ENCODE data around the gene TBP. TPM values are rescaled to one million over a fixed set of nuclear protein-coding genes. Genes with fewer than 3 reads are reported as not detected.
A peak's percentile ranks its signal among the peaks of the same experiment; 100 is the strongest.
"Not testable (repeated sequence)": the region's sequence is repeated elsewhere in the genome, so short reads cannot be mapped to it uniquely, and the experiment has no call there.

TBP gene
- total RNA-seq, 2 experiments from 2014 or later: 19.7 to 23.6 TPM

DNA sequence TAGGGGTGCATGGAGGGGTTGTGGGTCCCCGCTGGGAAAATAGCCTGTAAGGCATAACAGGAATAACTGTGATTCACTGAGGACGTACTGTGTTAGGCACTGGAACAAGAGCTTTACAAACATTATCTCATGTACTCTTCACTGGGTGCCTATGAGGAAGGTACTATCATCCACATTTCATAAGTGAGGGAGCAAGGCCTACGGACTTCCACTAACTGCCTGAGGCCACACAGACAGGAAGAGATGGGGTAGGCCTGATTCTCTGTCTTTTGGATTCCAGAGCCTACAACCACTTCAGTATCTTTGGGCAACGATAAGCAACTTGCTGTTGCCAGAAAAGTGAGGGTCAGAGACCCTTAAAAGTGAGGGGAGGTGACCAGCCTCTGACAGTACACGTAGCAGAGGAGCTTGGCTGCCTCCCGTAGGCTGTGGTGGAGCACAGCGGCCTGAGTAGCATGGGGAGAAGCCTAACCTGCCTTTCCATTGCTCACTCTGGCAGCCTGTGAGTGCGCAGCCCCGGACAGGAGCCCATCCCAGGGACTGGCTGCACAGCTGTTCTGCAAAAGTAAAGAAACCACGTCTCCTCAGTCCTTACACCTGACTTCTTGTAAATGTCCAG is 31.5 kb upstream of the TBP start:
- Mint-ChIP-seq H3K4me1 (peaks cover 10% of the 10 kb centered on the region), H3K27me3 (peaks cover 32% of the 10 kb centered on the region), H3K36me3 (ENCODE audit: low read depth) (no peaks in the 10 kb centered on the region), H3K4me3 (no peak overlapping the region), H3K9me3 (no peaks in the 10 kb centered on the region), H3K27ac (no peak overlapping the region)
- POLR2A ChIA-PET: no interaction called here
- CTCF ChIA-PET: interaction anchor here (1.0 kb wide), 1 partner anchor 8 kb away, joined by 3 read pairs; no protein-coding TSS in a partner anchor
- no peak for DNase-seq

- Mint-ChIP-seq H3K4me3 (no peak overlapping the region), H3K9me3 (no peaks in the 10 kb centered on the region), H3K27me3 (peaks cover 25% of the 10 kb centered on the region), H3K36me3 (ENCODE audit: low read depth) (no peaks in the 10 kb centered on the region), H3K4me1 (peaks cover 14% of the 10 kb centered on the region), H3K27ac (no peak overlapping the region)
- no peak for DNase-seq
- ChIA-PET CTCF (interaction anchor here (1.0 kb wide), 1 partner anchor 8 kb away, joined by 3 read pairs; no protein-coding TSS in a partner anchor), POLR2A (no interaction called here)
Observed at GRCh38 chr6:170523256-170524171, 30.7 kb upstream of the TBP start.

DNA sequence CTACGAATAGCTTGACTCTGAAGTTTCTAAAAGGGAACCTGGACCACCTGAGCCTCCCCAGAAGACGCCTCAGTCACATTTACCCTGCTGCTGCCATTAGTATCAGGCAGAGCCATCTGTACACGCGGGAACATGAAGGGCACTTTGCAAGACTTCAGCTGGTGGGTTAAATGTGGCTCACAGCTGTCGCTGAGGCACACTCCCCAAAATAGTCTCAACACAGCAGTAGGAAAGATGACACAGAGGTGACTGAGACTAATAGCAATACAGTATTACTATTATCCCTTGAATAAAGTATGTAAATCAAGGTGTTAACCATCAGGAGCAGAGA is 30.0 kb upstream of the TBP start:
- H3K27me3 Mint-ChIP-seq: peaks cover 19% of the 10 kb centered on the region
- no peak overlapping the region for H3K4me3 Mint-ChIP-seq
- H3K4me1 Mint-ChIP-seq: peaks cover 18% of the 10 kb centered on the region
- H3K36me3 Mint-ChIP-seq (ENCODE audit: low read depth): no peaks in the 10 kb centered on the region
- H3K9me3 Mint-ChIP-seq: no peaks in the 10 kb centered on the region
- ChIA-PET CTCF (no interaction called here), POLR2A (no interaction called here)
- no peak overlapping the region for H3K27ac Mint-ChIP-seq
- DNase-seq: no peak

GRCh38 chr6:170525795-170526194 is 28.4 kb upstream of the TBP start:
- no peaks in the 10 kb centered on the region for H3K9me3 Mint-ChIP-seq
- ChIA-PET CTCF (interaction anchor here (1.7 kb wide), 1 partner anchor 694 kb away, joined by 4 read pairs; no protein-coding TSS in a partner anchor), POLR2A (no interaction called here)
- H3K27me3 Mint-ChIP-seq: peaks cover 5% of the 10 kb centered on the region
- H3K27ac Mint-ChIP-seq: no peak overlapping the region
- no peak overlapping the region for H3K4me3 Mint-ChIP-seq
- no peak for DNase-seq
- peaks cover 20% of the 10 kb centered on the region for H3K4me1 Mint-ChIP-seq
- H3K36me3 Mint-ChIP-seq (ENCODE audit: low read depth): no peaks in the 10 kb centered on the region

DNA sequence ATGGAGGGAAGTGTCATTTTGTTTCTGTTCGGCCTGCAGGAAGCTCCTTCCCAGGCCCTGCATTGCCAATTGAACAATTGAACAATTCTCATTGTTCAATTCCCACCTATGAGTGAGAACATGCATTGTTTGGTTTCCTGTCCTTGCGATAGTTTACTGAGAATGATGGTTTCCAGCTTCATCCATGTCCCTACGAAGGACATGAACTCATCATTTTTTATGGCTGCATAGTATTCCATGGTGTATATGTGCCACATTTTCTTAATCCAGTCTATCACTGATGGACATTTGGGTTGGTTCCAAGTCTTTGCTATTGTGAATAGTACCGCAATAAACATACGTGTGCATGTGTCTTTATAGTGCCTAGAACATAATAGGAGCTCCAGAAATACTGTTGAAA is 26.2 kb upstream of the TBP start:
- H3K27ac Mint-ChIP-seq; H3K27me3 Mint-ChIP-seq; POLR2A ChIA-PET; DNase-seq; H3K36me3 Mint-ChIP-seq (ENCODE audit: low read depth); H3K4me3 Mint-ChIP-seq; H3K9me3 Mint-ChIP-seq: not testable (repeated sequence)
- CTCF ChIA-PET: interaction anchor here (0.7 to 1.5 kb wide), 2 partner anchors 561 to 738 kb away, joined by 3 read pairs; no protein-coding TSS in a partner anchor
- peaks cover 17% of the 10 kb centered on the region for H3K4me1 Mint-ChIP-seq

- ChIA-PET POLR2A (no interaction called here), CTCF (interaction anchor here (0.5 to 1.2 kb wide), 8 partner anchors 9 to 756 kb away, joined by 3 to 6 read pairs (median 4); no protein-coding TSS in a partner anchor)
- peaks cover 11% of the 10 kb centered on the region for H3K36me3 Mint-ChIP-seq (ENCODE audit: low read depth)
- peaks cover 3% of the 10 kb centered on the region for H3K27me3 Mint-ChIP-seq
- no peak overlapping the region for H3K4me3 Mint-ChIP-seq
- peaks cover 10% of the 10 kb centered on the region for H3K4me1 Mint-ChIP-seq
- DNase-seq: peak; percentile 73
- H3K27ac Mint-ChIP-seq: no peak overlapping the region
- H3K9me3 Mint-ChIP-seq: no peaks in the 10 kb centered on the region
Observed at GRCh38 chr6:170529839-170530469, 24.2 kb upstream of the TBP start.

- Mint-ChIP-seq H3K4me3 (no peak overlapping the region), H3K27me3 (no peaks in the 10 kb centered on the region), H3K4me1 (peaks cover 10% of the 10 kb centered on the region), H3K9me3 (no peaks in the 10 kb centered on the region), H3K36me3 (ENCODE audit: low read depth) (peaks cover 37% of the 10 kb centered on the region), H3K27ac (no peak overlapping the region)
- POLR2A ChIA-PET: no interaction called here
- CTCF ChIA-PET: interaction anchor here (0.9 kb wide), 2 partner anchors 10 to 743 kb away, joined by 3 to 4 read pairs; no protein-coding TSS in a partner anchor
- no peak for DNase-seq
Observed at GRCh38 chr6:170532867-170533488, 21.2 kb upstream of the TBP start.

DNA sequence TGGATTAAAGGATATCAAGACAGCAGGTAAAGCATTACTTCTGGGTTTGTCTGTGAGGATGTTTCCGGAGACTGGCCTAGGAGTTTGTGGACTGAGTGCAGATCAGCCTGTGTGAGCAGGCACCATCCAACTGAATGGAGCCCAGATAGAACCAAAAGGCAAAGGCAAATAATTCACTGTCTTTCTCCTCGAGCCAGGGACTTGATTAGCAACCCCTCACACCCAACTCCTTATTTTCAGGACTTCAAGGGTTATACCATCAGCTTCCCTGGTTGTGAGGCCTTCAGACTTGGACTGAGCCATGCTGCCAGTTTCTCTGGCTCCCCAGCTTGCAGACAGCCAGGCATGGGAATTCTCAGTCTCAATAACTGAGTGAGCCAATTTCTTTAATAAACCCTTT is 20.4 kb upstream of the TBP start:
- Mint-ChIP-seq H3K4me1 (peaks cover 3% of the 10 kb centered on the region), H3K27me3 (no peaks in the 10 kb centered on the region), H3K36me3 (ENCODE audit: low read depth) (peaks cover 43% of the 10 kb centered on the region), H3K9me3 (no peaks in the 10 kb centered on the region), H3K4me3 (no peak overlapping the region), H3K27ac (no peak overlapping the region)
- no peak for DNase-seq
- POLR2A ChIA-PET: no interaction called here
- CTCF ChIA-PET: interaction anchor here (0.9 kb wide), 1 partner anchor 10 kb away, joined by 3 read pairs; no protein-coding TSS in a partner anchor

DNA sequence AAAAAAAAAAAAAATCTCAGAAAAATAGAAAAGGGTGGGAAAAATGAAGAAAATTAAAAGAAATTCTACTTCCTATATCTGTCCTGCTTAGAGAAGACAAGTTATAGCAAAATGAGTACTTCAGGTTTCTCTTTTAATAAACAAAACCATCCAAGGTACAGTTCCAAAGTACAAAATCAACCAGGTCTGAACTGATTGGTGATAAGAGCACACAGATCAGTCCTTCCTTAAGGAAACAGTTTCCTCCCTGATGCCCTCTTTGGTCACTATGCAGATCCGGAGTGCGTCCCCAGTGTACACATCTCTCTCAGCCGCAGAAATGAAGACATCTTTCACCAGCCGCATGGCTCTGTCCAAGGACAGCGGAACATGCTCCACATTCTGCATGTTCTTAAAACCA is 19.2 kb upstream of the TBP start:
- no peak overlapping the region for H3K4me3 Mint-ChIP-seq
- CTCF ChIA-PET: interaction anchor here (0.6 kb wide), 1 partner anchor 63 kb away, joined by 5 read pairs; no protein-coding TSS in a partner anchor
- no peak for DNase-seq
- no peaks in the 10 kb centered on the region for H3K9me3 Mint-ChIP-seq
- peaks cover 3% of the 10 kb centered on the region for H3K4me1 Mint-ChIP-seq
- POLR2A ChIA-PET: no interaction called here
- no peak overlapping the region for H3K27ac Mint-ChIP-seq
- H3K36me3 Mint-ChIP-seq (ENCODE audit: low read depth): peaks cover 49% of the 10 kb centered on the region
- no peaks in the 10 kb centered on the region for H3K27me3 Mint-ChIP-seq

DNA sequence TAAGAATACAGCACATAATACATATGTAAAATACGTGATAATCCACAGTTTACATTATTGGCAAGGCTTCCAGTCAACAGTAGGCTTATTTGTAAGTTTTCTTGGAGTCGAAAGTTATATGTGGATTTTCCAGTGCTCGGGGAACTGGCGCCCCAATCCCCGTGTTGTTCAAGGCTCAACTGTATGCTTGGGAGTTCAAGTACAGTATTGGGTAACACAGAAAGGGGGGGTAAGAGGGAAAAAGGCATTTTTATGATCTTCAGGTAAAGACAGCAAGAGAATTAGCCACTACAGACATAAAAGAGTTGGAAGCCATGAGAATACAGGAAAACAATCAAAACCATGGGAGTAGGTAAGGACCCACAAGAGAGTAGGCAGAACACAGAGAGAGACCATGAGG is 17.5 kb upstream of the TBP start:
- CTCF ChIA-PET: no interaction called here
- DNase-seq: no peak
- Mint-ChIP-seq H3K27ac (no peak overlapping the region), H3K4me1 (peaks cover 10% of the 10 kb centered on the region), H3K4me3 (no peak overlapping the region), H3K9me3 (no peaks in the 10 kb centered on the region), H3K36me3 (ENCODE audit: low read depth) (peaks cover 61% of the 10 kb centered on the region), H3K27me3 (no peaks in the 10 kb centered on the region)
- POLR2A ChIA-PET: no interaction called here

GRCh38 chr6:170537329-170537728 is 16.8 kb upstream of the TBP start:
- H3K27ac Mint-ChIP-seq: no peak overlapping the region
- H3K36me3 Mint-ChIP-seq (ENCODE audit: low read depth): peaks cover 57% of the 10 kb centered on the region
- CTCF ChIA-PET: no interaction called here

DNA sequence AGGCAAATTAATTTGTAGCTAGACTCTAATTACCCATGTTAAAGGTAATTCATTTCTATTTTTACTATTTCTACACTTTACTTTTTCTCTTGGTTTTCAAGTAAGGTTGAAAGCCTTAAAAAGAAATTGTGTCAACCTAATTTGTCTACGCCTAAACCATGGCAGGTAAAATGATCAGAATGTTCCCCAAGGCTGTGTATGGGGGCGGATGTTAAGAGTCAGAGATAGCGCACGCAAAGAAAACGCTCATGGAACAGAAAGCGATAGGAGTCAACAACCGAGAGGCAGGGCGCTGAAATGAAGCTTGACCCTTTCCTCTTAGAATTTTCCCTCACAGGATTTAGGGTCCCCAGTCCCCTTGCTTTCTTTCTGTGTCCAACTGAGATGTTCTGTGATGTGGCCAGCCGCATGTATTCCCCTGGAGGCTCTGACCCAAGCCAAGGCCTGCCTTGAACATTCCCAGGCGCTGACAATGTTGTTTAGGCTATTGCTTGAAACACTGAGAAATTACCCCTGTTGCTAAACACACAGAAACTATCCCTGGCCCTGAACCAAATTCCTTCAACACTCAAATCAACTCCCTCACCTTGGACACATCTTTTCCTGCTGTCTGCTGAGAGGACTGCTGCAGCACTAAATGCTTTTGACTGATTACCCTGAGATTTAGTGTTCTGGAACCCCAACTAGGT is 12.0 kb upstream of the TBP start:
- peaks cover 12% of the 10 kb centered on the region for H3K4me1 Mint-ChIP-seq
- CTCF ChIA-PET: interaction anchor here (1.1 to 1.5 kb wide), 2 partner anchors 8 to 12 kb away, joined by 3 to 4 read pairs; partner anchors contain the start of gene TBP
- no peak overlapping the region for H3K4me3 Mint-ChIP-seq
- POLR2A ChIA-PET: no interaction called here
- no peaks in the 10 kb centered on the region for H3K9me3 Mint-ChIP-seq
- peaks cover 53% of the 10 kb centered on the region for H3K36me3 Mint-ChIP-seq (ENCODE audit: low read depth)
- H3K27ac Mint-ChIP-seq: peak overlapping the region; percentile 19
- DNase-seq: no peak
- no peaks in the 10 kb centered on the region for H3K27me3 Mint-ChIP-seq

More at GRCh38 chr6:170537329-170537728, 16.8 kb upstream of the TBP start:
- Mint-ChIP-seq H3K4me1 (peaks cover 10% of the 10 kb centered on the region), H3K27me3 (no peaks in the 10 kb centered on the region), H3K9me3 (no peaks in the 10 kb centered on the region), H3K4me3 (no peak overlapping the region)
- no peak for DNase-seq
- POLR2A ChIA-PET: no interaction called here
